HEK293T (cell line): Measurements from ENCODE around the gene CACUL1.

Source experiments
- BHLHE40 ChIP-seq: fragments of 450-650 bp; IDR thresholded peaks from 2 replicates; pipeline ENCODE4 v1.6.1; 2016; ENCODE audit warnings: mild to moderate bottlenecking, moderate library complexity, borderline replicate concordance
- CTBP1 ChIP-seq: fragments of 450-650 bp; IDR thresholded peaks from 2 replicates; pipeline ENCODE4 v1.6.1; 2016; ENCODE audit warnings: borderline replicate concordance
- FOXA1 ChIP-seq: fragments of 450-650 bp; IDR thresholded peaks from 2 replicates; pipeline ENCODE4 v1.6.1; 2016; ENCODE audit warnings: mild to moderate bottlenecking
- FOXK2 ChIP-seq: fragments of 450-650 bp; IDR thresholded peaks from 2 replicates; pipeline ENCODE4 v1.6.1; 2016; ENCODE audit warnings: mild to moderate bottlenecking
- FOXM1 ChIP-seq: fragments of 450-650 bp; IDR thresholded peaks from 2 replicates; pipeline ENCODE4 v1.6.1; 2017; ENCODE audit warnings: mild to moderate bottlenecking, borderline replicate concordance
- L3MBTL2 ChIP-seq: fragments of 450-650 bp; conservative IDR thresholded peaks from 2 replicates; pipeline ENCODE4 v1.6.1; 2016; ENCODE audit warnings: mild to moderate bottlenecking
- LEF1 ChIP-seq: fragments of 450-650 bp; IDR thresholded peaks from 2 replicates; pipeline ENCODE4 v1.6.1; 2017; ENCODE audit warnings: mild to moderate bottlenecking, borderline replicate concordance
- NFRKB ChIP-seq: fragments of 450-650 bp; IDR thresholded peaks from 2 replicates; pipeline ENCODE4 v1.6.1; 2016; ENCODE audit warnings: mild to moderate bottlenecking, moderate library complexity
- SP1 ChIP-seq: fragments of 450-650 bp; IDR thresholded peaks from 2 replicates; pipeline ENCODE4 v1.6.1; 2017
- SUZ12 ChIP-seq: fragments of 450-650 bp; IDR thresholded peaks from 2 replicates; pipeline ENCODE4 v1.6.1; 2016; ENCODE audit warnings: mild to moderate bottlenecking
- TARDBP ChIP-seq: fragments of 450-650 bp; IDR thresholded peaks from 2 replicates; pipeline ENCODE4 v1.6.1; 2016
- ZNF384 ChIP-seq: fragments of 450-650 bp; IDR thresholded peaks from 2 replicates; pipeline ENCODE4 v1.6.1; 2016

DNA sequence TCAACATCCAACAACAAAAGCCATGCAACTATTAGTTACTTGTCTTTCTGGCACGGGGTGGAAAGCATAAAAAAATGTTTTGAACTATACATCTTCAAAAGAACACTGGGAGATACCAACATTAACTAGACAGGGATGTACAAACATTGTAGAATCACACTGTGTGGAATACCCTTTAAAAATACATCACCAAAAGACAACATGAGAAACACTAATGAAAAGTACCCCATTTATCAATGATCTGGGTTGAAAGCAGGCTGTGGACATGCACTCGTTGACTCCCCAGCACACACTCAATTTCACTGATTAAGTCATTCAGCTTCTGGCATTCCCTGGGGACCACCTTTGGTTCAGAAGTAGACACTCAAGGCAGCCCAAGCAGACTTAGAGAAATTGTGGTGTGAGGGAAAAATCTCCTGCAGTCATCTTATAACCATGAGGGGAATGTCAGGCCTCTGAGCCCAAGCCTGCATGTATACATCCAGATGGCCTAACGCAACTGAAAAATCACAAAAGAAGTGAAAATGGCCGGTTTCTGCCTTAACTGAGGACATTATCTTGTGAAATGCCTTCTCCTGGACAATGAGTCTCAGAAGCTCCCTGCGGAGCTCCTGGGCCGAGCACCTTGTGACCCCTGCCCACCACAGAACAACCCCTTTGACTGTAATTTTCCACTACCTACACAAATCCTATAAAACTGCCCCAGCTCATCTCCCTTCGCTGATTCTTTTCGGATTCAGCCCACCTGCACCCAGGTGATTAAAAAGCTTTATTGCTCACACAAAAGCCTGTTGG lies 53.0 kb downstream of the CACUL1 start:
- TF ChIP-seq BHLHE40 (no peak), FOXM1 (no peak), CTBP1 (no peak), SUZ12 (no peak), FOXA1 (no peak), FOXK2 (no peak), NFRKB (no peak), TARDBP (no peak), ZNF384 (no peak), L3MBTL2 (no peak), SP1 (no peak), LEF1 (no peak)
